ENCODE measurements around the gene TSBP1. TPM values are rescaled to one million over a fixed set of nuclear protein-coding genes. Genes with fewer than 3 reads are reported as not detected.

Gene TSBP1
- total RNA-seq, 4 donors from 2014 or later: not detected

GRCh38 chr6:32396028-32396427 lies 24.3 kb upstream of the TSBP1 start:
- Histone ChIP-seq H3K9me3 (no peaks in the 10 kb centered on the region), H3K27me3 (peaks cover 4% of the 10 kb centered on the region), H3K4me3 (no peak overlapping the region), H3K36me3 (no peaks in the 10 kb centered on the region), H3K4me1 (no peaks in the 10 kb centered on the region), H3K27ac (no peak overlapping the region)
- in situ Hi-C loops (cut with MboI; ENCODE audit: low pct_ligation_motif_present in 1 of 4, low pct_unique_long_range_greater_than_20kb in 1 of 4, low sequenced_read_pairs in 3 of 4): no loop called here
- intact Hi-C loops (cut with DNase I; ENCODE audit: low total_unique reads): no loop called here
- no peak for TF ChIP-seq EP300 (IDR thresholded peaks at IDR 0.05; ENCODE audit: low read depth)
- no peak for TF ChIP-seq CTCF (IDR thresholded peaks at IDR 0.05)
- TF ChIP-seq POLR2A (IDR thresholded peaks at IDR 0.05): no peak
- TF ChIP-seq POLR2AphosphoS5 (IDR thresholded peaks at IDR 0.05): no peak
- 96% methylated on average over 4 to 10 of the region's 10 CpGs for WGBS, 2 donors (ENCODE audit: low coverage in 1 of 2)
- DNase-seq: no peak

- no peak for DNase-seq
- no peaks in the 10 kb centered on the region for H3K36me3 ChIP-seq
- in situ Hi-C loops (cut with MboI; ENCODE audit: low pct_ligation_motif_present in 1 of 4, low pct_unique_long_range_greater_than_20kb in 1 of 4, low sequenced_read_pairs in 3 of 4): no loop called here
- intact Hi-C loops (cut with DNase I; ENCODE audit: low total_unique reads): no loop called here
- no peak overlapping the region for H3K4me3 ChIP-seq
- TF ChIP-seq POLR2AphosphoS5 (IDR thresholded peaks at IDR 0.05) (no peak), POLR2A (IDR thresholded peaks at IDR 0.05) (no peak), CTCF (IDR thresholded peaks at IDR 0.05) (no peak), EP300 (IDR thresholded peaks at IDR 0.05; ENCODE audit: low read depth) (no peak)
- 66 to 89% methylated on average over 7 of the region's 7 CpGs for WGBS, 2 donors (ENCODE audit: low coverage in 1 of 2)
- no peaks in the 10 kb centered on the region for H3K4me1 ChIP-seq
- H3K9me3 ChIP-seq: no peaks in the 10 kb centered on the region
- no peak overlapping the region for H3K27ac ChIP-seq
- peaks cover 4% of the 10 kb centered on the region for H3K27me3 ChIP-seq
Measured at GRCh38 chr6:32393665-32394420, 22.1 kb upstream of the TSBP1 start.

DNA sequence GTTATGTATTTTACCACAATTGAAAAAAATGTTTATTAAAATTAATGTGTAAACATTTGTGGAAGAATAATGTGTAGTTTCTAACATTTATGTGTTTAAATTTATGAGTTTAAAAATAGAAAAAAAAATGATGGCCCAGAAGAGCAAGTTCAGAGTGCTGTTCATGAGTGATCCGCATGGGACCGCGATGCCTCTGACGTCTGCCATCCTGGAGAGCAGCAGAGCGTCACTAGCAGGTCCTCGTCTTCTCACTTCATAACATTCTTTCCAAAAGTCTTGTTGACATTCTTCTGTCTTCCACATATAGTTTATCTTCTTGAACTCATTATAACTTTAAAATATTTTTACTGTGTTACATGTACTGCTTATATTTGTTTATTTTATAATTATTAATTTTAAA lies 19.8 kb upstream of the TSBP1 start:
- WGBS, 2 donors (ENCODE audit: low coverage in 1 of 2): 86 to 91% methylated on average over 6 of the region's 6 CpGs
- intact Hi-C loops (cut with DNase I; ENCODE audit: low total_unique reads): no loop called here
- TF ChIP-seq CTCF (IDR thresholded peaks at IDR 0.05) (no peak), POLR2A (IDR thresholded peaks at IDR 0.05) (no peak), POLR2AphosphoS5 (IDR thresholded peaks at IDR 0.05) (no peak), EP300 (IDR thresholded peaks at IDR 0.05; ENCODE audit: low read depth) (no peak)
- H3K9me3 ChIP-seq: no peaks in the 10 kb centered on the region
- no peak overlapping the region for H3K4me3 ChIP-seq
- H3K27ac ChIP-seq: no peak overlapping the region
- H3K4me1 ChIP-seq: no peaks in the 10 kb centered on the region
- in situ Hi-C loops (cut with MboI; ENCODE audit: low pct_ligation_motif_present in 1 of 4, low pct_unique_long_range_greater_than_20kb in 1 of 4, low sequenced_read_pairs in 3 of 4): no loop called here
- H3K36me3 ChIP-seq: no peaks in the 10 kb centered on the region
- H3K27me3 ChIP-seq: no peaks in the 10 kb centered on the region
- DNase-seq: no peak

GRCh38 chr6:32387589-32388340 lies 16.1 kb upstream of the TSBP1 start:
- DNase-seq: no peak
- Histone ChIP-seq H3K27ac (no peak overlapping the region), H3K4me1 (no peaks in the 10 kb centered on the region), H3K4me3 (no peak overlapping the region), H3K9me3 (no peaks in the 10 kb centered on the region), H3K27me3 (no peaks in the 10 kb centered on the region), H3K36me3 (no peaks in the 10 kb centered on the region)
- in situ Hi-C loops (cut with MboI; ENCODE audit: low pct_ligation_motif_present in 1 of 4, low pct_unique_long_range_greater_than_20kb in 1 of 4, low sequenced_read_pairs in 3 of 4): no loop called here
- TF ChIP-seq EP300 (IDR thresholded peaks at IDR 0.05; ENCODE audit: low read depth) (no peak), POLR2A (IDR thresholded peaks at IDR 0.05) (no peak), CTCF (IDR thresholded peaks at IDR 0.05) (no peak), POLR2AphosphoS5 (IDR thresholded peaks at IDR 0.05) (no peak)
- intact Hi-C loops (cut with DNase I; ENCODE audit: low total_unique reads): no loop called here
- 44 to 53% methylated on average over 4 to 6 of the region's 6 CpGs for WGBS, 2 donors (ENCODE audit: low coverage in 1 of 2)
